Loucy (cell line): ENCODE data around the gene EXD3.

Source experiments
- CTCF ChIP-seq: fragments of 200-600 bp; sonication (generic); conservative IDR thresholded peaks from 2 replicates; pipeline ENCODE4 v1.5.1; 2014; ENCODE audit warnings: mild to moderate bottlenecking, antibody characterized with exemption, low read length
- EZH2phosphoT487 ChIP-seq: fragments of 200-600 bp; IDR thresholded peaks from 2 replicates; pipeline ENCODE4 v1.6.1; 2018; ENCODE audit warnings: antibody characterized with exemption, mild to moderate bottlenecking, moderate library complexity, borderline replicate concordance

GRCh38 chr9:137268538-137269201, 154.3 kb downstream of the EXD3 start:
- TF ChIP-seq CTCF (no peak), EZH2phosphoT487 (no peak)
